Cardiac muscle cell (in vitro differentiated cells and primary cell): ENCODE results near the gene DAPK1. TPM values are rescaled to one million over a fixed set of nuclear protein-coding genes. Genes with fewer than 3 reads are reported as not detected.

Experiments used
- DNase-seq, 2 donors: peaks; one replicate each; pipeline versions ENCODE4 v3.0.0 to v3.0.0-alpha.2; 2010 to 2017; ENCODE audit warnings: low read depth in 1 of 2, low spot score in 1 of 2
- H3K27ac ChIP-seq: fragments of 200-600 bp; sonication (generic); 2 replicates; pipeline ENCODE4 v1.5.1; 2016
- H3K27me3 ChIP-seq: fragments of 200-600 bp; sonication (generic); 2 replicates; pipeline ENCODE4 v1.6.0; 2016; ENCODE audit warnings: control low read depth
- H3K36me3 ChIP-seq: fragments of 200-600 bp; sonication (generic); 2 replicates; pipeline ENCODE4 v1.5.1; 2016; ENCODE audit warnings: control low read depth
- H3K4me1 ChIP-seq: fragments of 200-600 bp; sonication (generic); 2 replicates; pipeline ENCODE4 v1.8.1; 2017; ENCODE audit warnings: low read depth, mild to moderate bottlenecking, mixed run types
- H3K4me3 ChIP-seq: fragments of 200-600 bp; sonication (generic); 2 replicates; pipeline ENCODE4 v1.5.1; 2016; ENCODE audit warnings: mild to moderate bottlenecking
- H3K9me3 ChIP-seq: fragments of 200-600 bp; sonication (generic); 2 replicates; pipeline ENCODE4 v1.5.1; 2017; ENCODE audit warnings: low read depth, mild to moderate bottlenecking, control low read depth
- CTCF ChIP-seq: IDR thresholded peaks from 2 replicates; pipeline ENCODE4 v1.5.1; 2012; ENCODE audit warnings: low read depth, mild to moderate bottlenecking, low read length
- polyA plus RNA-seq: library from polyadenylated mRNA; unstranded; fragments of >200 nt; fragmentation: Nextera tagmentation; extraction: Ambion mirVana; gene quantifications from 2 replicates; pipeline ENCODE4 v1.2.1, GENCODE V29; 2016
- total RNA-seq: library from RNA; depleted of rRNA; stranded (reverse); fragments of >200 nt; gene quantifications from 2 replicates; pipeline ENCODE4 v1.2.3, GENCODE V29; 2016

DAPK1 gene
- total and polyA plus RNA-seq, 2 experiments from 2014 or later = 21.0 to 39.6 TPM

DNA sequence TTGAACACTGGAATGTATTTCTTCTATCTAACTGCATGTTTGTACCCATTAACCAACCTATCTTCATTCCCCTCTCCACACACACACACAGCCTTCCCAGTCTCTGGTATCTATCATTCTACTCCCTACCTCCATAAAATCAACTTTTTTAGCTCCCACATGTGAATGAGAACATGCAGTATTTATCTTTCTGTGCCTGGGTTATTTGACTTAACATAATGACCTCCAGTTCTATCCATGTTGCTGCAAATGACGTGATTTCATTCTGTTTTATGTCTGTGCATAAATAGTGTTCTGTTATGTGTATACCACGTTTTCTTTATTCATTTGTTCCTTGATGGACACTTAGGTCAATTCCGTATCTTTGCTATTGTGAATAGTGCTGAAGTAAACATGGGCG, 189.5 kb downstream of the DAPK1 start:
- TF ChIP-seq CTCF = no peak
- DNase-seq = no peak
- H3K36me3 ChIP-seq = peaks cover 5% of the 10 kb centered on the region

GRCh38 chr9:87694236-87694755, 196.6 kb downstream of the DAPK1 start:
- no peak overlapping the region for H3K4me3 ChIP-seq
- H3K27me3 ChIP-seq = no peaks in the 10 kb centered on the region
- no peaks in the 10 kb centered on the region for H3K9me3 ChIP-seq
- H3K27ac ChIP-seq = no peak overlapping the region
- H3K36me3 ChIP-seq = peaks cover 2% of the 10 kb centered on the region
- no peaks in the 10 kb centered on the region for H3K4me1 ChIP-seq
- no peak for DNase-seq
- no peak for TF ChIP-seq CTCF

More for the DNA sequence above, 189.5 kb downstream of the DAPK1 start:
- H3K27me3 ChIP-seq = no peaks in the 10 kb centered on the region
- no peak overlapping the region for H3K4me3 ChIP-seq
- H3K4me1 ChIP-seq = peaks cover 3% of the 10 kb centered on the region
- H3K9me3 ChIP-seq = no peaks in the 10 kb centered on the region
- H3K27ac ChIP-seq = no peak overlapping the region

GRCh38 chr9:87695523-87695922, 197.9 kb downstream of the DAPK1 start:
- DNase-seq = no peak
- Histone ChIP-seq H3K4me1 (no peaks in the 10 kb centered on the region), H3K9me3 (no peaks in the 10 kb centered on the region), H3K27ac (no peak overlapping the region), H3K36me3 (peaks cover 2% of the 10 kb centered on the region), H3K27me3 (no peaks in the 10 kb centered on the region), H3K4me3 (no peak overlapping the region)
- no peak for TF ChIP-seq CTCF

DNA sequence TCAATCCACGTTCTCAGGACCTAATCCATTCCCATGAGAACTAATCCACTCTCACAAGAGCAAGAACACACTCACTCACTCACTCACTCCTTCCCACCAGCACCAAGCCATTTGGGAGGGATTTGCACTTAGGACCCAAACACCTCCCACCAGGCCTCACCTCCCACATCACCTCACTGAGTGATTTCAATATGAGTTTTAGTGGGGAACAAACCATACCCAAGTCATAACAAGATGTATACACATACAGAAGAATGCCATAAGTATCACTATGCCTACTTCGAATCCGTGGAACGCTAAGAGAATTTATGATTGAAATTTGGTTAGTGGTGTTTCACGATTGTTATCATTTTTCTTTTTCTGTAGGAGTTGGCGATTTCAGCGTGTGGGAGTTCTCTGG, 199.0 kb downstream of the DAPK1 start:
- Histone ChIP-seq H3K9me3 (no peaks in the 10 kb centered on the region), H3K4me3 (no peak overlapping the region), H3K36me3 (peaks cover 2% of the 10 kb centered on the region), H3K27me3 (no peaks in the 10 kb centered on the region), H3K27ac (no peak overlapping the region), H3K4me1 (no peaks in the 10 kb centered on the region)
- no peak for TF ChIP-seq CTCF
- no peak for DNase-seq

DNA sequence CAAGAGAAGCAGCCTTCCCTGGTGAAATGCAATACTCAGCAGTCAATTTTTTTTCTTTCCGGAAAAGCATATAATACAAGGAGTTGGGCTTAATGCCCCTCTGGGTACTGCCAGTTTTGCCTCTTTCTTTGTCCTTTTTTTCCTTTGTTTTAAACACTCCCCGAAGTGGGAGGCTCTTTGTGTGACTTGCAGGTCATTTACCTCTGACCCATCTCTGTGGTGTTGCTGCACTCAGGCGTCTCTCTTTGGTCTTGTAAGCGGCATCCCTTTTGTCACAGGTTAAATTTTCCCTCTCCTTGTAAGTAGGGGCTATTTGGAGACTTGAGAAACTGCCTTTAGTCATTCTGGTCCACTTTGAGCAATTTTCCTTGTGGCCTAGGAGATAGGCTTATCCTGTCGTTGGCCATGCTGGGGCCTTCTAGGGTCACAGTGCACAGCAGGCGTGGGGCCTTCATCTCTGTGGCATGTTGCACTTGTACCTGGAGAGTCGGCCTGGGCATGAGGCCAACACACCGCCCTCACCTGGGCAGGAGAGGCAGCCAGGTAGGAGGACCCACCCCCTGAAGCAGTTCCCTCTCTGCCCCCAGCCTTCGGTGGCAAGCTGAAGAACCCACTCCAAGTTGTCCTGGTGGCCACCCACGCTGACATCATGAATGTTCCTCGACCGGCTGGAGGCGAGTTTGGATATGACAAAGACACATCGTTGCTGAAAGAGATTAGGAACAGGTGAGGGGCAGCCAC, 200.6 kb downstream of the DAPK1 start:
- Histone ChIP-seq H3K27me3 (no peaks in the 10 kb centered on the region), H3K4me1 (no peaks in the 10 kb centered on the region), H3K4me3 (no peak overlapping the region), H3K36me3 (peaks cover 2% of the 10 kb centered on the region), H3K27ac (no peak overlapping the region), H3K9me3 (no peaks in the 10 kb centered on the region)
- no peak for DNase-seq
- TF ChIP-seq CTCF = no peak
